NT2/D1 (cell line): Measurements from ENCODE around the gene PALB2.

Experiments
- DNase-seq: peaks from one replicate; pipeline ENCODE4 v3.0.0-alpha.2; 2011; ENCODE audit warnings: low read depth, low spot score
- H3K27me3 ChIP-seq: 2 replicates; pipeline ENCODE4 v1.6.0; 2011; ENCODE audit warnings: mild to moderate bottlenecking; ENCODE audit not compliant: insufficient read length, insufficient read depth
- H3K36me3 ChIP-seq: 2 replicates; pipeline ENCODE4 v1.6.1; 2011; ENCODE audit warnings: mild to moderate bottlenecking, low read length, mixed read lengths; ENCODE audit not compliant: insufficient read depth, insufficient read length
- H3K4me1 ChIP-seq: 2 replicates; pipeline ENCODE4 v1.5.1; 2011; ENCODE audit not compliant: insufficient read depth, insufficient read length
- H3K4me3 ChIP-seq: 2 replicates; pipeline ENCODE4 v1.5.1; 2011; ENCODE audit warnings: low read depth; ENCODE audit not compliant: insufficient read length
- H3K9ac ChIP-seq: 2 replicates; pipeline ENCODE4 v1.6.0; 2011; ENCODE audit warnings: low read depth; ENCODE audit not compliant: insufficient read length
- H3K9me3 ChIP-seq: 2 replicates; pipeline ENCODE4 v1.5.1; 2011; ENCODE audit warnings: mild to moderate bottlenecking, low read length; ENCODE audit not compliant: insufficient read depth
- SUZ12 ChIP-seq: IDR thresholded peaks from 2 replicates; pipeline ENCODE4 v1.6.1; 2011; ENCODE audit not compliant: insufficient read length, insufficient read depth; ENCODE audit errors: extremely low read depth
- YY1 ChIP-seq: IDR thresholded peaks from 2 replicates; pipeline ENCODE4 v1.6.1; 2011; ENCODE audit not compliant: insufficient read length, insufficient read depth
- ZNF274 ChIP-seq: IDR thresholded peaks from 2 replicates; pipeline ENCODE4 v1.6.1; 2011; ENCODE audit warnings: mild to moderate bottlenecking, low read depth, low read length

Gene PALB2

GRCh38 chr16:23679274-23679985, 38.3 kb upstream of the PALB2 start:
- H3K27me3 ChIP-seq = no peaks in the 10 kb centered on the region
- no peaks in the 10 kb centered on the region for H3K9me3 ChIP-seq
- peaks cover 59% of the 10 kb centered on the region for H3K36me3 ChIP-seq
- TF ChIP-seq YY1 (no peak), SUZ12 (no peak), ZNF274 (no peak)
- DNase-seq = peak; percentile 43
- peak overlapping the region; percentile 96 for H3K9ac ChIP-seq
- peaks cover 11% of the 10 kb centered on the region for H3K4me1 ChIP-seq
- peak overlapping the region; percentile 97 for H3K4me3 ChIP-seq

GRCh38 chr16:23678430-23679273, 37.5 kb upstream of the PALB2 start, which contains the start of gene PLK1:
Gene PLK1 (plus strand): TSS chr16:23678889. CDS start chr16:23678933, 44 bp downstream.
- peak; percentile 88 for DNase-seq
- peak within 1 kb of the TSS; percentile 97 for H3K4me3 ChIP-seq
- TF ChIP-seq YY1 (no peak), SUZ12 (no peak), ZNF274 (no peak)
- no peaks in the 10 kb centered on the region for H3K9me3 ChIP-seq
- peaks cover 59% of the 10 kb centered on the region for H3K36me3 ChIP-seq
- H3K27me3 ChIP-seq = no peaks in the 10 kb centered on the region
- H3K4me1 ChIP-seq = peaks cover 9% of the 10 kb centered on the region
- peak within 1 kb of the TSS; percentile 96 for H3K9ac ChIP-seq

- Histone ChIP-seq H3K9ac (no peak overlapping the region), H3K4me3 (no peak overlapping the region), H3K9me3 (no peaks in the 10 kb centered on the region), H3K27me3 (no peaks in the 10 kb centered on the region), H3K4me1 (peaks cover 9% of the 10 kb centered on the region), H3K36me3 (peaks cover 52% of the 10 kb centered on the region)
- no peak for TF ChIP-seq ZNF274
- no peak for TF ChIP-seq SUZ12
- no peak for TF ChIP-seq YY1
- DNase-seq = no peak
Observed at GRCh38 chr16:23676924-23677480, 35.9 kb upstream of the PALB2 start.

- no peak for DNase-seq
- no peak for TF ChIP-seq ZNF274
- H3K9me3 ChIP-seq = no peaks in the 10 kb centered on the region
- no peak overlapping the region for H3K9ac ChIP-seq
- no peaks in the 10 kb centered on the region for H3K4me1 ChIP-seq
- peaks cover 52% of the 10 kb centered on the region for H3K36me3 ChIP-seq
- no peak overlapping the region for H3K4me3 ChIP-seq
- no peaks in the 10 kb centered on the region for H3K27me3 ChIP-seq
Observed at GRCh38 chr16:23673971-23674614, 33.0 kb upstream of the PALB2 start.

- DNase-seq = no peak
- no peak for TF ChIP-seq YY1
- Histone ChIP-seq H3K36me3 (peaks cover 85% of the 10 kb centered on the region), H3K4me3 (no peak overlapping the region), H3K9me3 (no peaks in the 10 kb centered on the region), H3K27me3 (no peaks in the 10 kb centered on the region), H3K4me1 (no peaks in the 10 kb centered on the region), H3K9ac (no peak overlapping the region)
Observed at GRCh38 chr16:23670137-23670776, 29.1 kb upstream of the PALB2 start.

- Histone ChIP-seq H3K9ac (no peak overlapping the region), H3K27me3 (no peaks in the 10 kb centered on the region), H3K4me1 (no peaks in the 10 kb centered on the region), H3K4me3 (no peak overlapping the region), H3K9me3 (no peaks in the 10 kb centered on the region), H3K36me3 (peaks cover 88% of the 10 kb centered on the region)
- TF ChIP-seq ZNF274 (no peak), SUZ12 (no peak), YY1 (no peak)
- no peak for DNase-seq
Observed at GRCh38 chr16:23668873-23669272, 27.8 kb upstream of the PALB2 start.

- Histone ChIP-seq H3K27me3 (no peaks in the 10 kb centered on the region), H3K9me3 (no peaks in the 10 kb centered on the region), H3K36me3 (peaks cover 90% of the 10 kb centered on the region), H3K9ac (no peak overlapping the region), H3K4me1 (no peaks in the 10 kb centered on the region), H3K4me3 (no peak overlapping the region)
- no peak for TF ChIP-seq ZNF274
- no peak for TF ChIP-seq YY1
- TF ChIP-seq SUZ12 = no peak
- no peak for DNase-seq
Observed at GRCh38 chr16:23668225-23668624, 27.1 kb upstream of the PALB2 start.
